ENCODE measurements around the gene MRPL24. TPM values are rescaled to one million over a fixed set of nuclear protein-coding genes. Genes with fewer than 3 reads are reported as not detected.

The MRPL24 gene
- total and polyA plus RNA-seq, 9 of the 15 experiments (the other 6 are each of a cell fraction or from before 2014, with no cell fraction given) = 74.3 to 267 (median 113) TPM

GRCh38 chr1:156767101-156767878 lies 26.4 kb upstream of the MRPL24 start, which contains the start of gene PRCC (continued):
- TF ChIP-seq, protein P1, sequence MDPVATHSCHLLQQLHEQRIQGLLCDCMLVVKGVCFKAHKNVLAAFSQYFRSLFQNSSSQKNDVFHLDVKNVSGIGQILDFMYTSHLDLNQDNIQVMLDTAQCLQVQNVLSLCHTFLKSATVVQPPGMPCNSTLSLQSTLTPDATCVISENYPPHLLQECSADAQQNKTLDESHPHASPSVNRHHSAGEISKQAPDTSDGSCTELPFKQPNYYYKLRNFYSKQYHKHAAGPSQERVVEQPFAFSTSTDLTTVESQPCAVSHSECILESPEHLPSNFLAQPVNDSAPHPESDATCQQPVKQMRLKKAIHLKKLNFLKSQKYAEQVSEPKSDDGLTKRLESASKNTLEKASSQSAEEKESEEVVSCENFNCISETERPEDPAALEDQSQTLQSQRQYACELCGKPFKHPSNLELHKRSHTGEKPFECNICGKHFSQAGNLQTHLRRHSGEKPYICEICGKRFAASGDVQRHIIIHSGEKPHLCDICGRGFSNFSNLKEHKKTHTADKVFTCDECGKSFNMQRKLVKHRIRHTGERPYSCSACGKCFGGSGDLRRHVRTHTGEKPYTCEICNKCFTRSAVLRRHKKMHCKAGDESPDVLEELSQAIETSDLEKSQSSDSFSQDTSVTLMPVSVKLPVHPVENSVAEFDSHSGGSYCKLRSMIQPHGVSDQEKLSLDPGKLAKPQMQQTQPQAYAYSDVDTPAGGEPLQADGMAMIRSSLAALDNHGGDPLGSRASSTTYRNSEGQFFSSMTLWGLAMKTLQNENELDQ (CRISPR knock-in tag; IDR thresholded peaks at IDR 0.05; ENCODE audit: borderline replicate concordance) = 0 out of 2 replicates have a peak, but pooled peaks have one; percentile 92
- TF ChIP-seq RCOR1 (IDR thresholded peaks at IDR 0.05; ENCODE audit: borderline replicate concordance in 1 of 2, low read depth in 2 of 2, low read length in 2 of 2) (peak; percentile 23 to 41; a peak in 2 of 4 replicates), DPF2 (IDR thresholded peaks at IDR 0.05) (peak; percentile 11; the same call in 1 of the 2 replicates), EP300 (IDR thresholded peaks at IDR 0.05; ENCODE audit: low read length) (0 out of 2 replicates have a peak, but pooled peaks have one; percentile 2), RBM22 (IDR thresholded peaks at IDR 0.05; ENCODE audit: low read depth, low read length, poor library complexity, severe bottlenecking) (peak; percentile 58), ZSCAN29 (IDR thresholded peaks at IDR 0.05) (peak; percentile 66), ZNF197 (CRISPR knock-in tag; IDR thresholded peaks at IDR 0.05; ENCODE audit: low read depth) (peak; percentile 99), TBL1XR1 (IDR thresholded peaks at IDR 0.05; ENCODE audit: low read length in 2 of 2) (peak; percentile 59 to 72), CCAR2 (IDR thresholded peaks at IDR 0.05; ENCODE audit: low read depth, low read length) (no peak), NR2C2 (CRISPR knock-in tag; IDR thresholded peaks at IDR 0.05) (peak; percentile 23), NR2C2 (tag; IDR thresholded peaks at IDR 0.05) (peak; percentile 93), RNF2 (IDR thresholded peaks at IDR 0.05) (peak; percentile 79), MAFF (IDR thresholded peaks at IDR 0.05; ENCODE audit: low read length) (peak; percentile 29), ZZZ3 (IDR thresholded peaks at IDR 0.05) (peak; percentile 85; the same call in 1 of the 2 replicates), JUND (IDR thresholded peaks at IDR 0.05; ENCODE audit: borderline replicate concordance, low read depth, low read length) (peak; percentile 62; the same call in 1 of the 2 replicates), JUND (tag; IDR thresholded peaks at IDR 0.05; ENCODE audit: borderline replicate concordance, low read depth, low read length) (peak; percentile 66; the same call in 2 of the 3 replicates), ZBTB17 (CRISPR knock-in tag; IDR thresholded peaks at IDR 0.05) (peak; percentile 91), SAFB (IDR thresholded peaks at IDR 0.05; ENCODE audit: borderline replicate concordance, low read depth, low read length) (no peak), CSDE1 (IDR thresholded peaks at IDR 0.05) (no peak)
- TF ChIP-seq, protein P2, sequence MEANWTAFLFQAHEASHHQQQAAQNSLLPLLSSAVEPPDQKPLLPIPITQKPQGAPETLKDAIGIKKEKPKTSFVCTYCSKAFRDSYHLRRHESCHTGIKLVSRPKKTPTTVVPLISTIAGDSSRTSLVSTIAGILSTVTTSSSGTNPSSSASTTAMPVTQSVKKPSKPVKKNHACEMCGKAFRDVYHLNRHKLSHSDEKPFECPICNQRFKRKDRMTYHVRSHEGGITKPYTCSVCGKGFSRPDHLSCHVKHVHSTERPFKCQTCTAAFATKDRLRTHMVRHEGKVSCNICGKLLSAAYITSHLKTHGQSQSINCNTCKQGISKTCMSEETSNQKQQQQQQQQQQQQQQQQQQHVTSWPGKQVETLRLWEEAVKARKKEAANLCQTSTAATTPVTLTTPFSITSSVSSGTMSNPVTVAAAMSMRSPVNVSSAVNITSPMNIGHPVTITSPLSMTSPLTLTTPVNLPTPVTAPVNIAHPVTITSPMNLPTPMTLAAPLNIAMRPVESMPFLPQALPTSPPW (CRISPR knock-in tag; IDR thresholded peaks at IDR 0.05) = peak; percentile 80
- TF ChIP-seq, protein P3, sequence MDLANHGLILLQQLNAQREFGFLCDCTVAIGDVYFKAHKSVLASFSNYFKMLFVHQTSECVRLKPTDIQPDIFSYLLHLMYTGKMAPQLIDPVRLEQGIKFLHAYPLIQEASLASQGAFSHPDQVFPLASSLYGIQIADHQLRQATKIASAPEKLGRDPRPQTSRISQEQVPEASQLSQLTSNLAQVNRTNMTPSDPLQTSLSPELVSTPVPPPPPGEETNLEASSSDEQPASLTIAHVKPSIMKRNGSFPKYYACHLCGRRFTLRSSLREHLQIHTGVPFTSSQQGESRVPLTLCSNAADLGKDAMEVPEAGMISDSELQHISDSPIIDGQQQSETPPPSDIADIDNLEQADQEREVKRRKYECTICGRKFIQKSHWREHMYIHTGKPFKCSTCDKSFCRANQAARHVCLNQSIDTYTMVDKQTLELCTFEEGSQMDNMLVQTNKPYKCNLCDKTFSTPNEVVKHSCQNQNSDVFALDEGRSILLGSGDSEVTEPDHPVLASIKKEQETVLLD (IDR thresholded peaks at IDR 0.05) = no peak
- TF ChIP-seq, protein P4, sequence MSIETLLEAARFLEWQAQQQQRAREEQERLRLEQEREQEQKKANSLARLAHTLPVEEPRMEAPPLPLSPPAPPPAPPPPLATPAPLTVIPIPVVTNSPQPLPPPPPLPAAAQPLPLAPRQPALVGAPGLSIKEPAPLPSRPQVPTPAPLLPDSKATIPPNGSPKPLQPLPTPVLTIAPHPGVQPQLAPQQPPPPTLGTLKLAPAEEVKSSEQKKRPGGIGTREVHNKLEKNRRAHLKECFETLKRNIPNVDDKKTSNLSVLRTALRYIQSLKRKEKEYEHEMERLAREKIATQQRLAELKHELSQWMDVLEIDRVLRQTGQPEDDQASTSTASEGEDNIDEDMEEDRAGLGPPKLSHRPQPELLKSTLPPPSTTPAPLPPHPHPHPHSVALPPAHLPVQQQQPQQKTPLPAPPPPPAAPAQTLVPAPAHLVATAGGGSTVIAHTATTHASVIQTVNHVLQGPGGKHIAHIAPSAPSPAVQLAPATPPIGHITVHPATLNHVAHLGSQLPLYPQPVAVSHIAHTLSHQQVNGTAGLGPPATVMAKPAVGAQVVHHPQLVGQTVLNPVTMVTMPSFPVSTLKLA (conservative IDR thresholded peaks at IDR 0.05) = peak; percentile 45 to 80; a peak in 3 of 4 replicates
